ENCODE data around the gene WSB2. TPM values are rescaled to one million over a fixed set of nuclear protein-coding genes. Genes with fewer than 3 reads are reported as not detected.

Gene WSB2
- total and polyA plus RNA-seq, 10 donors: 14.4 to 63.2 (median 43.6) TPM

DNA sequence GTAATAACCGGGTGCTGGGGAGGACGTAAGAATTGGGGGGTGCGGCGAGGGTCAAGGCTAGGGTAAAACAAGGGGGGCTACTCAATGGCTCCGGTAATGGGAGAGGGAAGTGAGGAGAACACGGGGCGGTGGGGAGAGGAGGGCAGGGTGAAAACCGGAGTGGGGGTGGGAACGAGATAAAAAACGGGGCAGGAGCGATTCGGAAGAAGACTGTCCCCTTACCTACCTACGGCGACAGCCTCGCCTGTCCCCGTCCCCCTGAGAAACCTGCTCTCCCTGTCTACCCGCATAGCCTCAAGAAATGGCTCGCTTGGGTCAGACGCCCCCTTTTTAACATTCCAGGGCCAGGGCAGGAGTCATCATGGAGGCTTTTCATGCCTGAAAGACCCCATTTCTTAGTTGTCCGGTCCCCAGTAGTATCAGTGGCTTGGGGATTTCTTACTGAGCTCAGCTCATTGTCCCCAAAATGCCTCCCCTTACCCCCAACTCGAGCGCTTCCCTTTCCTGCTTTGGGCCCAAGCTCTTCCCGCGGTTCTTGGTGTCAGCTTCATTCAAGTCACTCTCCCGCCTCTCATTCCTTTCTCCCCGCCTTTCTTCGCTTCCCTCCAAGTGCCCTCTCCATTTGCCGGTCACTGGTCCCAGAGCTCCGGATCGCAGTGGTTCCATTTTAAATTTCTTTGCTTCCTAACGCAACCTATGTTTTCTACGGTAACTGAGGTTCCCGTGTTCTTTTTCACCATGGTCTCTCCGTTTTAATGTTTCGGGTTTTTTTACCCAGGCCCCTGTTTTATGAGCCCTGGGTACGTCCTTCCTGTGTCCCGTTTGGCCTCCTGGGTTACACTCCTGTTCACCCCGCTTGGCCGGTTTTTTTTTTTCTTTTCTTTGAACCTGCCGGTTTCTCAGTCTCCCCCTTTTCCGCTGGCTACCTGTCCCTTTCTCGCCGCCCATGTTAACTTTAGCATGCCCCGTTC lies 1.2 kb upstream of the WSB2 start:
- intact Hi-C loops (cut with DNase I; ENCODE audit: low total_unique reads): no loop called here
- WGBS, 5 donors: 1 to 3% (median 2%) methylated on average over 44 of the region's 44 CpGs
- peaks cover 19 to 81% (median 55%) of the 10 kb centered on the region in 6 donors for H3K4me1 ChIP-seq
- H3K9me3 ChIP-seq: no peaks in the 10 kb centered on the region
- H3K27me3 ChIP-seq (replicated peaks in 1 of 7): no peaks in the 10 kb centered on the region
- H3K27ac ChIP-seq: peak overlapping the region in 7 of 8 donors; percentile 87 to 97 (median 93)
- peak overlapping the region; percentile 41 to 85 (median 64) for H3K4me3 ChIP-seq
- TF ChIP-seq POLR2A (IDR thresholded peaks at IDR 0.05) (no peak), POLR2AphosphoS5 (IDR thresholded peaks at IDR 0.05) (no peak), CTCF (IDR thresholded peaks at IDR 0.05 in 8 of 11, conservative IDR thresholded peaks at IDR 0.05 in 3 of 11) (no peak)
- no peaks in the 10 kb centered on the region for H3K36me3 ChIP-seq
- peak; percentile 73 for DNase-seq

DNA sequence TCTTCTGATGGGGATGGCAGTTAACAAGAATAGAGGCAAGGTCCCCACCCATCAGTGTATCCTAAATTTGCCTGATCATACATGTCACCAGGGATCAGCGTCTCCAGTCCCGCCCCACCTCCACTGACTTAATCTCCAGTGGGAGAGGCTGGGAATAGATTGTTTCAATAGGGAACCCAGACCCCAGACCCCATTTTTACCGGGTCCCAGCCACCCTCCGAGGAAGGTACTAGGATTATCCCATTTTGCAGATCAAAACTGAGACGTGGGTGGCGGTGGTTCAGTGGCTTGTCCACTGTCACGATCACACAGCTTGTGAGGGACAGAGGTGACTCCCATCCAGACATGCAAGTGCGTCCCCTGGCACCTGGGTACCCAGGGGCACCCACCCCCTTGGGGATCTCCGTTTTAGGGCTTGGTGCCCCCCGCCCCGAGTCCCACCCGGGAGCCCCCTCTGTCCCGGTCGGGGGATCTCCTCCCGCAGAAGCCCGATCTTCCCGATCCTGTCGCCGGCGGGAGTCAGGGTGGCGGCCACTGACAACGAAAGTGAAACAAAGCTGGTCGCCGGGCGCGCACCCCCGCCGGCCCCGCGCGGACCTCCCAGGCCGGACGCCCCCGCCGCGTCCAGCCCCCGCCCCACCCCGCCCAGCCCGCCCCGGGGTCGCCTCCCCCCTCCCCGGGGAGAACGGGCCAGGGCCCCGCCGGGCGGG lies 523 bp downstream of the WSB2 start:
- peak overlapping the region; percentile 61 to 97 (median 93) for H3K27ac ChIP-seq
- intact Hi-C loops (cut with DNase I; ENCODE audit: low total_unique reads): no loop called here
- peaks cover 19 to 90% (median 61%) of the 10 kb centered on the region in 6 donors for H3K4me1 ChIP-seq
- DNase-seq: peak; percentile 92
- no peaks in the 10 kb centered on the region for H3K9me3 ChIP-seq
- no peaks in the 10 kb centered on the region for H3K36me3 ChIP-seq
- peak overlapping the region; percentile 34 to 85 (median 64) for H3K4me3 ChIP-seq
- H3K27me3 ChIP-seq (replicated peaks in 1 of 7): no peaks in the 10 kb centered on the region
- 2 to 11% (median 3%) methylated on average over 7 to 46 of the region's 46 CpGs for WGBS, 5 donors
- TF ChIP-seq CTCF (IDR thresholded peaks at IDR 0.05 in 8 of 11, conservative IDR thresholded peaks at IDR 0.05 in 3 of 11) (no peak), POLR2AphosphoS5 (IDR thresholded peaks at IDR 0.05) (peak in 1 of 3 donors; percentile 58)

DNA sequence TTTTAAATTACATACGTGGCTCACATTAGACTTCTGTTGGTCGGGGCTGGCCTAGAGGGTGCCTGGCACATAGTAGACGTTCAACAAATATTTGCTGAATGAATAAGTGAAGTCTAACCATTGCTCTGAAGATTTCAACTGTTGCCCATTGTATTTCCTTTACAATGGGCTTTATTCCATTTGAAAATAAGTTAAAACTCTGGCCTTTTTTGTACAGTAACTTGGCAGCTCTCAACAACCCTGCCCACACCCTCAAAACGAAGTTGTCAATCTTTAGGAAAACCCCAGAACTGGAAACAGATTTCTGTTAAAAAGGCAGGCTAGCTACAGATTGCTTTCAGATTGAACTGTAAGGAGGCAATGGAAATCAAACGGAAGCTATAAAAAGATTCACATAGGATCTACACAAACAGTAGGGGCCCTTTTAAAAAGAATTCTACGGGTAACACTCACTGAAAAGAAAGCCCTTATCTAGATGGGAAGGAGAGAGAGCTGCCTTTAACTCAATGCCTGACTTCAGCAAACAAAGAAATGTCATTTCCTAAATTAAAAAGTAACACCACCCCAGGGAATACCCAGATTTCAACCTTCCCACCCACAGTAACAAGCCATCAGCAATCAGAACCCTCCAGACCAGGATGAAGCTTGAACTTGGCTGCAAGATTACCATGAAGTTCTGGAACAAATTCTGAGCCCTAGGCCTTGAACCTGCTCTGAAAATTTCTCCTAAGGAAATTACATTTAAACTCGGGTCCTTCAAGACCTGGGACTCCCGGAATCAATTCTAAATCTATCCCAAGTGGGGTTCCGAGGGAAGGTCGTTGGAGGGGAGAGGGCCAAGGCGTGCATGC lies 1.4 kb downstream of the WSB2 start:
- no peak for DNase-seq
- Histone ChIP-seq H3K4me1 (peaks cover 14 to 90% (median 59%) of the 10 kb centered on the region in 6 donors), H3K4me3 (peak overlapping the region; percentile 34 to 85 (median 64)), H3K9me3 (no peaks in the 10 kb centered on the region), H3K27me3 (replicated peaks in 1 of 7) (no peaks in the 10 kb centered on the region), H3K36me3 (no peaks in the 10 kb centered on the region), H3K27ac (peak overlapping the region; percentile 61 to 97 (median 93))
- intact Hi-C loops (cut with DNase I; ENCODE audit: low total_unique reads): no loop called here
- WGBS, 5 donors: 31 to 50% (median 46%) methylated on average over 11 of the region's 11 CpGs
- TF ChIP-seq POLR2AphosphoS5 (IDR thresholded peaks at IDR 0.05): peak in 1 of 3 donors; percentile 21
- no peak for TF ChIP-seq POLR2A (IDR thresholded peaks at IDR 0.05)
- TF ChIP-seq CTCF (IDR thresholded peaks at IDR 0.05 in 8 of 11, conservative IDR thresholded peaks at IDR 0.05 in 3 of 11): no peak

Data from spleen (tissue), 11 donors.